MM.1S (cell line): ENCODE data around the gene PDZRN3.
A peak's percentile ranks its signal among the peaks of the same experiment; 100 is the strongest.

Experiments
- DNase-seq: peaks from one replicate; pipeline ENCODE4 v3.0.0-alpha.2; 2015
- H2AFZ ChIP-seq: fragments of 300-600 bp; sonication (generic); 2 replicates; pipeline ENCODE4 v1.6.0; 2016; ENCODE audit warnings: antibody characterized with exemption, low read length
- H3F3A ChIP-seq: fragments of 300-600 bp; sonication (generic); 2 replicates; pipeline ENCODE4 v1.6.1; 2016; ENCODE audit warnings: mild to moderate bottlenecking, antibody characterized with exemption, low read length, moderate library complexity, mixed read lengths; ENCODE audit not compliant: insufficient read depth
- H3K27ac ChIP-seq: fragments of 300-600 bp; sonication (generic); 2 replicates; pipeline ENCODE4 v1.5.1; 2016; ENCODE audit warnings: mild to moderate bottlenecking, low read length
- H3K27me3 ChIP-seq: fragments of 300-600 bp; sonication (generic); replicated peaks from 2 replicates; pipeline ENCODE4 v1.6.0; 2016; ENCODE audit warnings: low read length; ENCODE audit not compliant: insufficient read depth
- H3K36me3 ChIP-seq: fragments of 300-600 bp; sonication (generic); replicated peaks from 2 replicates; pipeline ENCODE4 v1.6.1; 2016; ENCODE audit warnings: mild to moderate bottlenecking, low read length, mixed read lengths; ENCODE audit not compliant: insufficient read depth
- H3K4me1 ChIP-seq: fragments of 300-600 bp; sonication (generic); 2 replicates; pipeline ENCODE4 v1.6.1; 2016; ENCODE audit warnings: low read length, mixed read lengths
- H3K4me2 ChIP-seq: fragments of 300-600 bp; sonication (generic); 2 replicates; pipeline ENCODE4 v1.6.0; 2016; ENCODE audit warnings: low read depth, low read length
- H3K4me3 ChIP-seq: fragments of 300-600 bp; sonication (generic); 2 replicates; pipeline ENCODE4 v1.5.1; 2016; ENCODE audit warnings: low read length, mixed read lengths
- H3K79me2 ChIP-seq: fragments of 300-600 bp; sonication (generic); 2 replicates; pipeline ENCODE4 v1.6.1; 2016; ENCODE audit warnings: mixed run types, low read length, mixed read lengths
- H3K9ac ChIP-seq: fragments of 300-600 bp; sonication (generic); 2 replicates; pipeline ENCODE4 v1.6.1; 2016; ENCODE audit warnings: low read length, mixed read lengths
- H3K9me2 ChIP-seq: fragments of 300-600 bp; sonication (generic); replicated peaks from 2 replicates; pipeline ENCODE4 v1.6.1; 2016; ENCODE audit warnings: mild to moderate bottlenecking, low read length, mixed read lengths; ENCODE audit not compliant: insufficient read depth
- H3K9me3 ChIP-seq: fragments of 300-600 bp; sonication (generic); replicated peaks from 2 replicates; pipeline ENCODE4 v1.6.1; 2016; ENCODE audit warnings: mild to moderate bottlenecking, low read length, mixed read lengths; ENCODE audit not compliant: insufficient read depth
- H4K20me1 ChIP-seq: fragments of 300-600 bp; sonication (generic); 2 replicates; pipeline ENCODE4 v1.6.1; 2016; ENCODE audit warnings: mild to moderate bottlenecking, low read length, moderate library complexity, mixed read lengths; ENCODE audit not compliant: insufficient read depth
- EZH2 ChIP-seq: fragments of 300-600 bp; sonication (generic); optimal IDR thresholded peaks from 2 replicates; pipeline ENCODE3; 2017; ENCODE audit warnings: low read depth, mild to moderate bottlenecking, antibody characterized with exemption, low read length, mixed read lengths
- EZH2phosphoT487 ChIP-seq: fragments of 300-600 bp; sonication (generic); IDR thresholded peaks from 2 replicates; pipeline ENCODE4 v1.6.1; 2018; ENCODE audit warnings: antibody characterized with exemption, low read length
- TF ChIP-seq, protein P1 (sequence below): fragments of 300-600 bp; sonication (generic); IDR thresholded peaks from 2 replicates; pipeline ENCODE4 v1.5.1; 2016; ENCODE audit warnings: antibody characterized with exemption, low read length, mixed read lengths

PDZRN3 gene

DNA sequence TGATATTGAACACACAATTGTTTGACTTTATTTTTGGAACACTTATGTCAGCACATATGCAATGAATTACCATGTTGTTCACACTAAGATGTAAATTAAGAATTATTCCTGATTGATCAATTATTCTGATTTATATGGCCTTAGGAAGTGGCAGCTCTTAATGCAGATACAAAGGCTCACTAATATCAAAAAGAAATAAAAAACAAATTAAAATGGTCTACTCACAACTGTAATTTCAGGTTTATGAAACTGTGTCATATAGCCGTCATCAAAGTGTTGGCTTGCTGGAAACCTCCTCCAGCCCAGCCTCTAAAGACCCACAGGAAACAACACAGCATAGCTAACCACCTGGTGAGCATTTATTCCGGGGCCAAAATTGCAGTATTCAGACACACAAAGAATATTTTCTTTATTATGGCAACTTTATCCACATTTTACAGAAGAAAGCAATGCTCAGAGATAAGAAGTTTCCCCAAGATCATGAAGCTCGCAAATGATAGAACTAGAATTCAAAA is 33.4 kb downstream of the PDZRN3 start:
- Histone ChIP-seq H3K27ac (no peak overlapping the region), H3K79me2 (no peaks in the 10 kb centered on the region), H3K9me3 (no peaks in the 10 kb centered on the region), H2AFZ (no peak overlapping the region), H3K4me1 (no peaks in the 10 kb centered on the region), H3K4me3 (no peak overlapping the region), H3K9me2 (no peaks in the 10 kb centered on the region), H3K4me2 (no peak overlapping the region), H4K20me1 (no peaks in the 10 kb centered on the region), H3K27me3 (no peaks in the 10 kb centered on the region), H3K9ac (no peak overlapping the region), H3K36me3 (no peaks in the 10 kb centered on the region), H3F3A (no peaks in the 10 kb centered on the region)
- TF ChIP-seq, protein P1, sequence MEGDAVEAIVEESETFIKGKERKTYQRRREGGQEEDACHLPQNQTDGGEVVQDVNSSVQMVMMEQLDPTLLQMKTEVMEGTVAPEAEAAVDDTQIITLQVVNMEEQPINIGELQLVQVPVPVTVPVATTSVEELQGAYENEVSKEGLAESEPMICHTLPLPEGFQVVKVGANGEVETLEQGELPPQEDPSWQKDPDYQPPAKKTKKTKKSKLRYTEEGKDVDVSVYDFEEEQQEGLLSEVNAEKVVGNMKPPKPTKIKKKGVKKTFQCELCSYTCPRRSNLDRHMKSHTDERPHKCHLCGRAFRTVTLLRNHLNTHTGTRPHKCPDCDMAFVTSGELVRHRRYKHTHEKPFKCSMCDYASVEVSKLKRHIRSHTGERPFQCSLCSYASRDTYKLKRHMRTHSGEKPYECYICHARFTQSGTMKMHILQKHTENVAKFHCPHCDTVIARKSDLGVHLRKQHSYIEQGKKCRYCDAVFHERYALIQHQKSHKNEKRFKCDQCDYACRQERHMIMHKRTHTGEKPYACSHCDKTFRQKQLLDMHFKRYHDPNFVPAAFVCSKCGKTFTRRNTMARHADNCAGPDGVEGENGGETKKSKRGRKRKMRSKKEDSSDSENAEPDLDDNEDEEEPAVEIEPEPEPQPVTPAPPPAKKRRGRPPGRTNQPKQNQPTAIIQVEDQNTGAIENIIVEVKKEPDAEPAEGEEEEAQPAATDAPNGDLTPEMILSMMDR: no peak
- TF ChIP-seq EZH2: no peak
- TF ChIP-seq EZH2phosphoT487: no peak
- peak; percentile 19 for DNase-seq

DNA sequence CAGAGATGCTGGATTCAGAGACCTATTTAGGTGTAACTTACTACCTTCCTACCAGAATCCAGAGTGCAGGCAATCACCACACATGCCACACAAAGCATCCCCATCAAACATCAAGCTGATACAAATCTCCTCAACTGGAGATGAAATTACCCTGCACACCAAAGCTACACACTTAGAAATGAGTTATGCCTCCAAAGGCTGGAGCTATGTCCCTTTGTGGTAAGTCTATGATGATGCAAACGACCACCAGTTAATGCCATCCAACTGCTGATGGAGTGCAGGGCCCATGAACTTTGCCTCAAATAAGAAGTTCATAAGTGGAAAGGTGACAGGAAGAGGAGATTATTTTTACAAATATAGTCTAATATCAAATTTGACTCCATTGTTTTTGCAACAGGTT is 38.1 kb downstream of the PDZRN3 start:
- Histone ChIP-seq H3K36me3 (no peaks in the 10 kb centered on the region), H3K4me3 (no peak overlapping the region), H3K9me3 (no peaks in the 10 kb centered on the region), H2AFZ (no peak overlapping the region), H3K9me2 (no peaks in the 10 kb centered on the region), H3K4me1 (no peaks in the 10 kb centered on the region), H3K4me2 (no peak overlapping the region), H3K9ac (no peak overlapping the region), H3K27me3 (no peaks in the 10 kb centered on the region), H3F3A (no peaks in the 10 kb centered on the region), H3K27ac (no peak overlapping the region), H4K20me1 (no peaks in the 10 kb centered on the region), H3K79me2 (no peaks in the 10 kb centered on the region)
- no peak for DNase-seq
- TF ChIP-seq EZH2phosphoT487: no peak
- TF ChIP-seq EZH2: no peak
- TF ChIP-seq, protein P1: no peak

GRCh38 chr3:73586190-73586589 is 38.6 kb downstream of the PDZRN3 start:
- Histone ChIP-seq H3K9me3 (no peaks in the 10 kb centered on the region), H4K20me1 (no peaks in the 10 kb centered on the region), H3K9ac (no peak overlapping the region), H3K27me3 (no peaks in the 10 kb centered on the region), H3K9me2 (no peaks in the 10 kb centered on the region), H3K4me1 (no peaks in the 10 kb centered on the region), H3K36me3 (no peaks in the 10 kb centered on the region), H3K27ac (no peak overlapping the region), H3K4me2 (no peak overlapping the region), H2AFZ (no peak overlapping the region), H3F3A (no peaks in the 10 kb centered on the region), H3K79me2 (no peaks in the 10 kb centered on the region), H3K4me3 (no peak overlapping the region)
- no peak for DNase-seq
- TF ChIP-seq EZH2phosphoT487 (no peak), EZH2 (no peak)
- TF ChIP-seq, protein P1: no peak
